ENCODE data around the gene GABBR2.

- TF ChIP-seq CTCF (conservative IDR thresholded peaks at IDR 0.05; ENCODE audit: low read length) (no peak), EZH2phosphoT487 (IDR thresholded peaks at IDR 0.05; ENCODE audit: borderline replicate concordance, low read depth, low read length) (no peak)
These were observed 127.8 kb downstream of the GABBR2 start for GRCh38 chr9:98580956-98581355.
